Superior temporal gyrus (tissue), 1 donor: Measurements from ENCODE around the gene GSTO2.

ENCODE experiments used
- DNase-seq: peaks from one replicate; pipeline ENCODE4 v3.0.0-alpha.2; 2016; ENCODE audit errors: extremely low spot score

Gene GSTO2

GRCh38 chr10:104279550-104280259, 10.7 kb downstream of the GSTO2 start:
- no peak for DNase-seq

DNA sequence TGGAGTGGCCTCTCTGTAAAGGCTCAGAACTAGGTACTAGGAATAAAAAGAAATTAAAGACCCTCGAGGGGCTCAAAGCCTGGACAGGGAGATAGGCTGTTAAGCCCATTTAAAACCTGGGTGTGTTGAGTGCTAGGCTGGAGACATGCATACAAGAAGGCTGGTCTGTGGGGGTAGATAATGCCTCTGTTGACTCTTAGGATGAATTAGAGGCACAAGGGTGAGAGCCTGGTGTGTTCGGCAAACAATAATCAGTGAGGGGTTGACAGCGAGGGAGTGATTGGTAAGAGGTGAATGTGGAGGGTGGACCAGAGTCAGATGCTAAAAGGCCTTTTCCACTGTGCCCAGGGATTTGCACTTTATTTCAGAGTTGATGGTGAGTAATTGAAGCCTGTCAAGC, 12.7 kb downstream of the GSTO2 start:
- no peak for DNase-seq

- no peak for DNase-seq
These were observed 15.9 kb downstream of the GSTO2 start for GRCh38 chr10:104284846-104285245.

- DNase-seq: no peak
These were observed 18.0 kb downstream of the GSTO2 start for GRCh38 chr10:104286939-104287338.

DNA sequence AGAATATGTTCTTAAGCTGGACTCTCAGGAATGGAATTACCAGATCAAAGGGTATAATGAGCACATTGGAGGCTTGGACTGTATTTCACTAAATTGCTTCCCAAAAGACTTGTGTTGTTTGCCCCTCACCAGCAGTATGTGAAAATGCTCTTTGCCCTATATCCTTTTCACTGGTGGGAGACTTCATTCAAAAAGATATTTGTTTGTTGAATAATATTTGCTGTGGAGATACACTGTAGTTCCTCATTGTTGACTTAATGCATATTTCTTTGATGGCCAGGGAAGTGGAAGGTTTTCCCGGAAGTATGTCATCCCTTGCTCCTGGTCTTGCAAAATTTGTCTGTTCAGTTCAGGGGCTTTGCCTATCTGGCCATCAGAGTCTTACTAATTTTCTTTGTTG, 19.4 kb downstream of the GSTO2 start:
- no peak for DNase-seq

DNA sequence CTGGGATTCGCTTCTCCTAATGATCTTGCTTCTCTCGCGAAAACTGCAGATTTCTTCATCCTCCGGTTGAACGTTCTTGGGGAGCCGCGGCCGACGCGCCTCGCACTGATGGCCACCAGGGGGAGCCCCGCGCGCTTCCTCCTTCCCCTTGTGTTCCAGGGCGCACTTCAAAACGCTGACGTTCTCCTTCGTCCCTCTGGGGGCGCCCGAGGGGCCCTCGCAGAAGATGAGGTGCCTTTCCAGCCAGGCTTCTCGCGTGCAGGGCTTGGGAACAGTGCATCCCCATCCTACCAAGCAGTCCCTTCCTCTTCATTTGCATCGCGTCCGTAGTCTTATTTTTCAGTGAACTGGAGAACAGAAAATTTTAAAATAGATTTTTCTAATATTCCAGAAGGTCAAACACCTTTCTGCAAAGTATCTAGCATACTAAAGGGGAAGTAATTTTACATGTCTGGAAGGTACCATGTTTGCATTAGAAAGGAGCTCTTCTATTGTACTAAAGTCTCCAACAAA, 22.5 kb downstream of the GSTO2 start:
- DNase-seq: peak; percentile 93

DNA sequence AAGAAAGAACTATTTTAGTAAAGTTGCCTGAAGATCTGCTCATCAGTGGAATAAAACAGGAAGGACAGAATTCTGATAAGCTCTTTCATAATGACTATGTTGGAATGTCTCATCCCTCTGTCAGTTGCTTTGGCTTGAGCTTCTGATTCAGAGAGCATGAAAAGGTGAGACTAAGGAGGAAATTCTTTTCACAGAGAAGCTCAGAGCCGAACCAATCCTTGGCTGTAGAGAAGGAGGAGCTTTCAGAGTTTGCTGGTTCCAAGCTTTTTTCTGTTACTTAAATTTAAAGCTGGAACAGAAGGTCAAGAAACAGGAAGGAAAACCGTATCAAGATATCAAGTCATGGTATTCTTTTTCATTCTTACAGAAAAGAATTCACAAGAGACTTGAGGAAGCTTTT, 24.0 kb downstream of the GSTO2 start:
- DNase-seq: no peak

GRCh38 chr10:104293781-104294321, 24.9 kb downstream of the GSTO2 start:
- DNase-seq: no peak

- DNase-seq: no peak
These were observed 27.9 kb downstream of the GSTO2 start for GRCh38 chr10:104296687-104297436.

- no peak for DNase-seq
These were observed 29.0 kb downstream of the GSTO2 start for GRCh38 chr10:104297697-104298660.

GRCh38 chr10:104299031-104299904, 30.3 kb downstream of the GSTO2 start:
- DNase-seq: no peak

DNA sequence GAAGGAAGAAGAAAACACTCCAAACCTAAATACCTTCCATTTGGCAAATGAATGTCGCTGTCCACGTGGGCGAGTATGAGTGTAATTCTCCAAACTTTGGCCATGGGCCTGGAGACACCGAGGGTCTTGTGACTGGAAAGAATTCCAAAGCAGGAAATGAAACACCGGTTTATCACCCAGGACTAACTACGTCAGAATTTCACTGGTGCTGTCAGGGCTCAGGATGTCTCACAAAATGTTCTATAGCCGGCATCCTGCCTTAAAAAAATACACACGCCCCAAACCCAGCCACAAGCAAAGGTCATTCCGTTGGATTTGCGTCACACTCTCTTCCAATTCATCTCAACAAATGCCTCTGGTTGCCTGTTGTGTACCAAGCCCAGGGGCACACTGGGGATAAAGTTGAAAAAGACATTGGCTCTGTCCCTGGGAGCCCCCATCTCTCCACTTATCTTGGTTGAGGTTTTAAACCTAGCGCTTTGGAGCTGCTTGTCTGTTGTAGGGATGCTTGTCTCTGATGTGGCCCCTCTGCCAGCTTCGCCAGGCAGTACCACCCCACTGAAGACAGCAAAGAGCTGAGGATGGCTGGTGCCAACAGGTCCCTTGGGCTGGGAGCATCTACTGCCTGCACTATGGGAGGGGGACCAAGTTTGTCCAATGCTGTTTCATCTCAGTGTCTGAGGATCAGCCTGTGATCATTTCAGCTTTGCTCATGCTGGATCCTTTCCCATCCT, 31.2 kb downstream of the GSTO2 start:
- DNase-seq: no peak

DNA sequence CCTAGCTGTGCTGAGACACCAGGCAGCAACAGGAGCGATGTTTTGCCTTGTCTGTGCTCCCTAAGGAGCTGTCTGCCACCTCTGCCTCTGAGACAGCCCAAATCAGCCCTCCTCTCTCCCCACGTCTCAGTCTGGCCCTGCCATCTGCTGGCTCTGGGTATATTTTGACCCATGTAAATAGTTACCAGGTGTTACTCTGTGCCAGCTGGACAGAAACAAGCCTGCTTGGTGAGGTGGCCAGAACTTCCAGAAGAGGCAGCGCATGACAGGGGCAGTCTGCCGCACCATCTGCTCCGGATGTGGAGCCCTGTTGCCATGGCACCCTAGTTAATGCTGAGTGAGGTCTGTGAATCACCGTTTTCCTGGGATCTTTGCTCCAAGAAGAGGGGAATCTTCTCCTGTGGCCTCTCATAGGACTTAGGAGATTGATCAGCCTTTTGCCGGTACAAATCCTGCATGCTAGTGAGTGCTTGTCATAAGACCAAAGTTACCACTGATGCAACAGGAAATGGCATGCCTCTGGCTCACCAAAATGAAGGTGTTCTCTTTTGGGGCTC, 31.8 kb downstream of the GSTO2 start:
- peak; percentile 71 for DNase-seq

- no peak for DNase-seq
These were observed 33.1 kb downstream of the GSTO2 start for GRCh38 chr10:104301907-104302690.

GRCh38 chr10:104303594-104304355, 34.8 kb downstream of the GSTO2 start:
- DNase-seq: no peak

DNA sequence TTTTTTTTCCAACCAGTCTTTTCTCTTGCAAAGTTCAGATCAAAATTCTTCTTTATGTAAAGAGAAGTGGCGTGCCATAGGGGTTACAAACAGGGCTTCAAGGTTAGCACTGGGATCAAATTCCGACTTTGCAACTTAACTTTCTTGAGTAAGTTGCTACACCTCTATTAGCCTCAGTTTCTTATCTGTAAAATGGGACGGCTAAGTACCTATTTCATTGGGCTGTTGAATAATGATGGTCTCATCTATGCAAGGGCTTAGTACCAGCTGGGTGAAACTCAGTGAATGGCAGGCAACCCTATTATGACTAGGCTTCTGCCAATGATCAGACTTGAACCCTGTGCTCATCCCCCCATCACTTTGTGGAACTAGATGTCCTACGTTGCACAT, 35.4 kb downstream of the GSTO2 start:
- DNase-seq: no peak

DNA sequence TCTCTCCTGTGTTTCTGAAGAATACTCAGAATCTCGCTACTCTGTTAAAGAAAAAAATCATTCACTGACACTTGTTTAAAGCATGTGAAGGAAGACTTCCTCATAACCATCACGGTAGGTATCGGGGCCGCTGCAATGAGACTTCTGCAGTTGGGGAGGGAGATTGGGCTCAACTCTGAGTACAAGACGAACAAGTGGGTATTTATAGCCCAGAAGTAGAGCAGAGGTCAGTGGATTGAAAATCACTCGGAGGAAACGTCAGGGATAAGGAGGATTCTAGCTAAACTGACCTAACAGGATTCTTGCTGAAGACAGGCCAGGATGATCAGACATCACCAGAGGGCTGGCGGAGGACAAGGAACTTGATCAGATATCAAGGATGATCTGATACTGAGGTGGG, 35.9 kb downstream of the GSTO2 start:
- DNase-seq: no peak

- no peak for DNase-seq
These were observed 37.9 kb downstream of the GSTO2 start for GRCh38 chr10:104306897-104307296.
